Sigmoid colon (tissue), 7 donors: ENCODE measurements around the gene USP31. TPM values are rescaled to one million over a fixed set of nuclear protein-coding genes. Genes with fewer than 3 reads are reported as not detected.

Experiments used
- DNase-seq: peaks from one replicate; pipeline ENCODE4 v3.0.0-alpha.2; 2019
- H3K27ac ChIP-seq, 4 donors: fragments of 200-600 bp; sonication (generic); one replicate each; pipeline ENCODE4 v1.5.1; 2016 to 2019; ENCODE audit warnings: mild to moderate bottlenecking in 1 of 4
- H3K27me3 ChIP-seq, 3 donors: fragments of 200-600 bp; sonication (generic); one replicate each; pipeline ENCODE4 v1.5.1; 2019; ENCODE audit warnings: mild to moderate bottlenecking in 1 of 3
- H3K36me3 ChIP-seq, 4 donors: fragments of 200-600 bp; sonication (generic); one replicate each; pipeline ENCODE4 v1.5.1; 2016 to 2019
- H3K4me1 ChIP-seq, 4 donors: fragments of 200-600 bp; sonication (generic); one replicate each; pipeline ENCODE4 v1.5.1; 2017 to 2019
- H3K4me3 ChIP-seq, 4 donors: fragments of 200-600 bp; sonication (generic); one replicate each; pipeline ENCODE4 v1.5.1; 2017 to 2019; ENCODE audit warnings: mild to moderate bottlenecking in 2 of 4, moderate library complexity in 1 of 4
- H3K9me3 ChIP-seq, 4 donors: fragments of 200-600 bp in 3 of 4; sonication (generic) in 3 of 4; one replicate each; pipeline versions ENCODE4 v1.5.1 to v1.6.1; 2013 to 2019
- EP300 ChIP-seq, 4 donors: sonication (generic); formaldehyde crosslinking; IDR thresholded peaks; one replicate each; pipeline ENCODE4 v1.6.1; 2017; ENCODE audit warnings: antibody characterized with exemption in 4 of 4
- POLR2A ChIP-seq, 2 donors: fragments of 450-650 bp; IDR thresholded peaks; one replicate each; pipeline ENCODE4 v1.6.1; 2016; ENCODE audit warnings: antibody characterized with exemption in 2 of 2, mild to moderate bottlenecking in 2 of 2, moderate library complexity in 2 of 2
- POLR2AphosphoS5 ChIP-seq, 4 donors: sonication (generic); formaldehyde crosslinking; IDR thresholded peaks; one replicate each; pipeline ENCODE4 v1.6.1; 2017; ENCODE audit warnings: antibody characterized with exemption in 4 of 4
- WGBS, 2 donors: extraction: QIAGEN DNeasy Blood & Tissue Kit; methylation state at CpG; one replicate each; pipeline ENCODE4 v1.1.7; 2013; 5-methylcytosine and 5-hydroxymethylcytosine counted together
- intact Hi-C: fragments of 100-400 bp; cut with DNase I; formaldehyde crosslinking; loops from one replicate; pipeline ENCODE4 v1.15.1; 2023
- polyA plus RNA-seq, 3 donors: library from polyadenylated mRNA; stranded (reverse); fragments of 200-250 nt; gene quantifications; one replicate each; pipeline ENCODE4 v1.2.3, GENCODE V29; 2013
- total RNA-seq, 4 donors: library from RNA; depleted of rRNA; stranded (reverse); fragments of >200 nt; gene quantifications; one replicate each; pipeline ENCODE4 v1.1.0, GENCODE V29; 2016
- TF ChIP-seq, protein P1 (sequence below), 4 experiments: fragments of 450-650 bp in 3 of 4; fragments of 200-600 bp in 1 of 4; IDR thresholded peaks; one replicate each; pipeline ENCODE4 v1.5.1; 2016 to 2019; ENCODE audit warnings: antibody characterized with exemption in 4 of 4, mild to moderate bottlenecking in 3 of 4, moderate library complexity in 2 of 4
- donor health status: healthy with polysubstance abuse.
- donor health status: Bipolar disorder and iron deficiency.
- donor health status: healthy.

The USP31 gene
- total and polyA plus RNA-seq, 7 donors: 0.60 to 21.0 (median 12.7) TPM

GRCh38 chr16:23052908-23053580, 96.2 kb downstream of the USP31 start:
- DNase-seq: no peak
- TF ChIP-seq, protein P1, sequence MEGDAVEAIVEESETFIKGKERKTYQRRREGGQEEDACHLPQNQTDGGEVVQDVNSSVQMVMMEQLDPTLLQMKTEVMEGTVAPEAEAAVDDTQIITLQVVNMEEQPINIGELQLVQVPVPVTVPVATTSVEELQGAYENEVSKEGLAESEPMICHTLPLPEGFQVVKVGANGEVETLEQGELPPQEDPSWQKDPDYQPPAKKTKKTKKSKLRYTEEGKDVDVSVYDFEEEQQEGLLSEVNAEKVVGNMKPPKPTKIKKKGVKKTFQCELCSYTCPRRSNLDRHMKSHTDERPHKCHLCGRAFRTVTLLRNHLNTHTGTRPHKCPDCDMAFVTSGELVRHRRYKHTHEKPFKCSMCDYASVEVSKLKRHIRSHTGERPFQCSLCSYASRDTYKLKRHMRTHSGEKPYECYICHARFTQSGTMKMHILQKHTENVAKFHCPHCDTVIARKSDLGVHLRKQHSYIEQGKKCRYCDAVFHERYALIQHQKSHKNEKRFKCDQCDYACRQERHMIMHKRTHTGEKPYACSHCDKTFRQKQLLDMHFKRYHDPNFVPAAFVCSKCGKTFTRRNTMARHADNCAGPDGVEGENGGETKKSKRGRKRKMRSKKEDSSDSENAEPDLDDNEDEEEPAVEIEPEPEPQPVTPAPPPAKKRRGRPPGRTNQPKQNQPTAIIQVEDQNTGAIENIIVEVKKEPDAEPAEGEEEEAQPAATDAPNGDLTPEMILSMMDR (IDR thresholded peaks at IDR 0.05): no peak
- no peak for TF ChIP-seq POLR2A (IDR thresholded peaks at IDR 0.05)
- no peak for TF ChIP-seq POLR2AphosphoS5 (IDR thresholded peaks at IDR 0.05)
- TF ChIP-seq EP300 (IDR thresholded peaks at IDR 0.05): no peak
- Histone ChIP-seq H3K4me3 (no peak overlapping the region), H3K9me3 (no peaks in the 10 kb centered on the region), H3K27ac (no peak overlapping the region), H3K4me1 (no peaks in the 10 kb centered on the region), H3K27me3 (peaks cover 0 to 29% (median 5%) of the 10 kb centered on the region in 3 donors), H3K36me3 (no peaks in the 10 kb centered on the region)
- WGBS, 2 donors: 72 to 80% methylated on average over 4 of the region's 4 CpGs
- intact Hi-C loops: no loop called here

DNA sequence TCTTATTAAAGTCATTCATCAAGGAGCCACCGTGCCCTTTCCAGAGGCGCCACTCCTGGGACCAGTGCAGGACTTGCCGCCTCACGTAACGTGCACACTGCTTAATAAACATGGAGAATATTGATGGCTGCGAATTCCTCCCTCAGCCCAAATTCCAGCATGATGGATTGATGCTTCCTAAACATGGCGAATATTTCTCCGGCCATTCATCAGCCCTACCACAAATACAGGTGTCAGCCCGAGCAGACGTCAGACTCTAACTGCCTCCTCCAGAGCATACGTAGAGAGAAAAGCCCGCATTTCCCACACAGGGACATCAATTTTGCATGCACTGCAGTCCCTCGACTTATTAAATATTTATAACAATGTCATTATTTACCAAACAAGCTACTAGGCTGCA, 97.0 kb downstream of the USP31 start:
- TF ChIP-seq, protein P1 (IDR thresholded peaks at IDR 0.05): no peak
- TF ChIP-seq POLR2AphosphoS5 (IDR thresholded peaks at IDR 0.05) (no peak), POLR2A (IDR thresholded peaks at IDR 0.05) (no peak), EP300 (IDR thresholded peaks at IDR 0.05) (no peak)
- 86 to 88% methylated on average over 13 of the region's 13 CpGs for WGBS, 2 donors
- H3K27me3 ChIP-seq: peaks cover 5 to 29% (median 5%) of the 10 kb centered on the region in 3 donors
- DNase-seq: no peak
- no peaks in the 10 kb centered on the region for H3K36me3 ChIP-seq
- intact Hi-C loops: no loop called here
- no peaks in the 10 kb centered on the region for H3K4me1 ChIP-seq
- H3K27ac ChIP-seq: no peak overlapping the region
- H3K9me3 ChIP-seq: no peaks in the 10 kb centered on the region
- no peak overlapping the region for H3K4me3 ChIP-seq

DNA sequence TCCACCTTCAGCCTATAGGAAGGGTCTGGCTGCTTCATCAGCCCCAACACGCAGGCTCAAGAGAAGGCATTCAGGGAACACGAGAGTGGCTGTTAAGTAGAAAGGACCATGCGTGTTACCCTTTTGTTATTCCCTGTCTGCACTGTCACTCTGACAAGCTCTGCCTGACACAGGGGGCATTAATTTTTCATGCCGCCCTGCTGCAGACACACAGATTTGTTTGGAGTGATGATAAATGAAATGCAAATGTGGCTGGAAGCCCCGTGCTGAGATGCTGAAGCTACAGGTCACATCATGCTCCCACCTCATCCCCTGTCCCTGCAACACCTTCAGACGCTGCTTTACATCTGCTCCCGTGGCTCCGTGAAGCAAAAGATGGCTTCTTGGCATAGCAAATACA, 97.7 kb downstream of the USP31 start:
- intact Hi-C loops: no loop called here
- WGBS, 2 donors: 80 to 83% methylated on average over 8 of the region's 8 CpGs
- H3K4me3 ChIP-seq: no peak overlapping the region
- H3K9me3 ChIP-seq: no peaks in the 10 kb centered on the region
- no peaks in the 10 kb centered on the region for H3K4me1 ChIP-seq
- no peak for DNase-seq
- no peak overlapping the region for H3K27ac ChIP-seq
- peaks cover 5 to 29% (median 5%) of the 10 kb centered on the region in 3 donors for H3K27me3 ChIP-seq
- H3K36me3 ChIP-seq: no peaks in the 10 kb centered on the region
- no peak for TF ChIP-seq POLR2AphosphoS5 (IDR thresholded peaks at IDR 0.05)
- TF ChIP-seq POLR2A (IDR thresholded peaks at IDR 0.05): no peak
- TF ChIP-seq EP300 (IDR thresholded peaks at IDR 0.05): no peak
- TF ChIP-seq, protein P1 (IDR thresholded peaks at IDR 0.05): no peak

DNA sequence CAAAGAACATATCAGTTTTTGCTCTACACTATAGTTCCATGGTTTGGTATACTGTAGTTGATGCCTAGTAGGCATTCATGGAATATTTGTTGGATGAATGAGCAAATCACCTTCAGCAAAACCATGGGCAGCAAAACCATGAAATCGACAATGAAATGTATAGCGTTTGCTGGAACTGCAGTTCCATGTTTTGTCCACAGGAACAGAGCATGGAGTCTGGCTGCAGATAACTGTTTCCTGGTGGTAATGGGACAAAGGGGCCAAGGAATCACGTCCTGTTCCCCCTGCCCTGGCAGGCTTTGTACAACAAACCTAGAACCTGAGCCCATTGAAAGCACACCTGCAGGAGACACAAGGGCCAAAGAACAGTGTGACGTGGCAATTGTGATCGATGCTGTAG, 101.1 kb downstream of the USP31 start:
- intact Hi-C loops: no loop called here
- Histone ChIP-seq H3K27me3 (peaks cover 5 to 24% (median 5%) of the 10 kb centered on the region in 3 donors), H3K4me1 (no peaks in the 10 kb centered on the region), H3K27ac (no peak overlapping the region), H3K4me3 (no peak overlapping the region), H3K36me3 (no peaks in the 10 kb centered on the region), H3K9me3 (peaks cover 0 to 3% (median 0%) of the 10 kb centered on the region in 4 donors)
- DNase-seq: no peak
- WGBS, 2 donors: 76 to 77% methylated on average over 5 of the region's 5 CpGs
- no peak for TF ChIP-seq EP300 (IDR thresholded peaks at IDR 0.05)
- TF ChIP-seq, protein P1 (IDR thresholded peaks at IDR 0.05): no peak
- no peak for TF ChIP-seq POLR2AphosphoS5 (IDR thresholded peaks at IDR 0.05)
- no peak for TF ChIP-seq POLR2A (IDR thresholded peaks at IDR 0.05)
